NCI-H1417 (cell line): ENCODE data around the gene PGAP2.
"Not testable (repeated sequence)": the region's sequence is repeated elsewhere in the genome, so short reads cannot be mapped to it uniquely, and the experiment has no call there.

ENCODE experiments used
- DNase-seq, 3 experiments: peaks; one replicate each; lab custom pipeline; 2025; lab: John Stamatoyannopoulos, UW

Gene PGAP2

DNA sequence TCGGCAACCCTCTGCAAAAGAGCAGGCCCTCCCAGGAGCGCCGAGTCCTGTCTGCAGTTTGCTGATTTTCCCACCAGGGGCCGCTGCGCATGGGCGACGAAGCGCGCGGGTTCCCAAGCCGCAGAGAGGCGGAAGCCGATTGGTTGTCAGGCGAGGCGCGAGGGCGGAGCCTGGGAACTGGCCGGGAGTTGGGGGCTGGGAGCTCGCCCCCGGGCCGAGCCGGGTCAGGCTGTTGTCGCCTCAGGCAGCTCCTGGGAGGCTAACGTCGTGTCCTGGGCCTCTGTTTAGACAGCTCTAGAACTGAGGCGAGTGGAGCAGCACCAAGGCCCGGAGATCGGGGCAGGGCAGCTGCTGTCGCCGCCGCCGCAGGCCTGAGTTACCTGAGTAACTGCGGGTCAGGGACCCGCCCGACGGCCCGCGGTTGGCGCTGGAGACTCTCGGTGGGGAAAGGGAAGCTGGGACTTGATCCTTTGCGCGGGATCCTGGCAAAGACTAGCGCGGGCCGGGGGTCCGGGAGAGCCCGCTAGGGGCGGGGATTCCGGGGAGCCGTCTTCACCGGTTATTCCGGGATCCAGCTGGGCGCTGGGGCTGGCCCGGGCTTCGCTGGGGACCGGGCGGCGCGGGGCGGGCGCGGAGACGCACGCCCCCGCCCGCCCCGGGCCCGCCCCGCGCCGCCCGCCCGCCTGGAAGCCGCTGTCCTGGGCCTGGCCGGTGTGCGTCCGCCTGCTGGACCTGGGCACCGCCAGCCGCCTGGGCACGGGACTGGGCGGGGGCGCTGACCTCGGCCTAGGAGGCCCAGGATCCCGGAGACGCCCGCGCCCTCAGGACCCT is 46.8 kb downstream of the PGAP2 start, which contains the start of gene STIM1:
Gene STIM1, plus strand, starts transcription at position 688 of the 831 bp plus-strand sequence. CDS start 607 bp downstream, outside the sequence.
- peak; percentile 91 to 98 (median 94) for DNase-seq

DNA sequence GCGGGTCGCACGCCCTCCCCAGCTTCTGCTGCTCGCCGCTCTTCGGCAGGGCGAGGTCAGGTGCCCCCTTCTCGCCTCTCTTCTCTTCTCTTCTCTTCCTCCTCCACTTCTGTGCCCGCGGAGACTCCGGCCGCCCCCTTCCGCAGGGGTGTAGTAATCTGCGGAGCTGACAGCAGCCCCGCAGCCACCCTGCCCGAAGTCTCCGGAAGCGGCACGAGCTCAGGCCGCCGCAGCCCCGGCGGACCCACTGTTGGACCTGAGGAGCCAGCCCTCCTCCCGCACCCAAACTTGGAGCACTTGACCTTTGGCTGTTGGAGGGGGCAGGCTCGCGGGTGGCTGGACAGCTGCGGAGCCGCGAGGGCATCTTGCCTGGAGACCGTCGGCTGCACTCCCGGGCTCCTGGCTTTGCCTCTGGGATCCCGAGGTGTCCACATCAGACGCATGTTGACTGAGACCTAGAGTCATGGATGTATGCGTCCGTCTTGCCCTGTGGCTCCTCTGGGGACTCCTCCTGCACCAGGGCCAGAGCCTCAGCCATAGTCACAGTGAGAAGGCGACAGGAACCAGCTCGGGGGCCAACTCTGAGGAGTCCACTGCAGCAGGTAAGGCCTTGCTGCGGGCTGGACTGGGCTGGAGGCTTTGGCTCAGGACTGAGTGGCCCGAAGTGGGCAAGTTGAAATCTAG is 47.6 kb downstream of the PGAP2 start:
- DNase-seq: peak in 2 of 3 experiments; percentile 61 to 66

- no peak for DNase-seq
Observed at GRCh38 chr11:3856856-3857553, 48.6 kb downstream of the PGAP2 start.

DNA sequence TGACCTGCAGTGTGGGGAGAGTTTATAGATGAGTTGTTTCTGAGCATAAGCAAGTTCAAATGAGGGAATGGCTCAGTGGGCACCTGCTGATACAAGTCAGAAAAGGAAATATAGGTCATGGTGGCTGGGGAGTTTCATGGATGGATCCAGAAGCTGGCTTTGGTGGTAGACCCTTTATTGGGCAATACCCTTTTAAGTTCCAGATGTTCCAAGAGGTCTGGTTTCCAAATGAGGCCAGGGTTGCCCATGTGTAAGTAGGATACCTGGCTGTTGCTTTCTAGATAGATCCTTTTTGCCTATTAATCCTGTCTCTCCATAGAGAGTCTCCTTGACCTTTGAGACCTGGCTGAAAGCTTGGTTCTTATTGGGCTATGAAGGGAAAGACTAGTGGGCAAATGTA is 49.3 kb downstream of the PGAP2 start:
- no peak for DNase-seq

DNA sequence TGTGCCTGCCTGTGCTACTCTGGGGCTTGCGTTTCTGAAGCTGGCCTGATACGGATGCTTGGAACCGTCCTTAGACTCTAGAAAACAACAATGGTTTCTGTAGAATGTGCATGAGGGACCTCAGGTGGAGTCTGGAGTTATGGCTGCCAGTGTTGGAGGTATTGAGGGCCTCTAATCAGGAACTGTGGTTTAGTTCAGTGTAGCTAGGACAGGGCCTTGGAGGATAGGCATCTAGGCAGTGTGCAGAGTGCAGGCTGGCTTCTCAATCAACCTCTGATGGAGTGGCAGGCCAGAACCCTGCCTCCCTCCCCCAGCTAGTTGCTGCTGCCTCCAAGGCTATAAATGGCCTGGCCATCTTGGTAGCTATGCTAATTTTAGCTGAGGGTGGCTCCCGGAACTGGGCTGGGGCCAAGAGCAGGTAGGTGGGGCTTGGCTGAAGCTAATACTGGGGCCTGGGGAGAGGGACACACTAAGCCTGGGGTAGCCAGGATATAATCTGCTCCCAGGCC is 51.1 kb downstream of the PGAP2 start:
- peak in 1 of 3 experiments; percentile 24 for DNase-seq

DNA sequence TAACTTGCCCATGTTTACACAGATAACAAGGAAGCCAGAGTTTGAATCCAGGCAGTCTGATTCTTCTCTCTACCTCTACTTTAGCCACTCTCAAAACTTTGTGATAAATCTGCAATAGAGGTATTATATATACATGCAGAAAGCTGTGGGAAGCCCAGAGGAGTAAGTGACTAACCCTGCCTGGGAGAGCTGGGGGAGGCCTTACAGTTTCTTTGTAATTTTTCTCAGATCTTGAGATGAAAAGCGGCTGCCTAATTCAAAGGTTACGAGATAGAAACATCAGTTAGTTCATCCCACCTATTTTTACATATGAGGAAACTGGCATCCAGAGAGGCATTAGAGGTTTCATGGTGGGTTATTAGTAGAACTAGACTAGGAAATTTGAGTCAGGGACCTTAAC is 52.0 kb downstream of the PGAP2 start:
- DNase-seq: no peak

DNA sequence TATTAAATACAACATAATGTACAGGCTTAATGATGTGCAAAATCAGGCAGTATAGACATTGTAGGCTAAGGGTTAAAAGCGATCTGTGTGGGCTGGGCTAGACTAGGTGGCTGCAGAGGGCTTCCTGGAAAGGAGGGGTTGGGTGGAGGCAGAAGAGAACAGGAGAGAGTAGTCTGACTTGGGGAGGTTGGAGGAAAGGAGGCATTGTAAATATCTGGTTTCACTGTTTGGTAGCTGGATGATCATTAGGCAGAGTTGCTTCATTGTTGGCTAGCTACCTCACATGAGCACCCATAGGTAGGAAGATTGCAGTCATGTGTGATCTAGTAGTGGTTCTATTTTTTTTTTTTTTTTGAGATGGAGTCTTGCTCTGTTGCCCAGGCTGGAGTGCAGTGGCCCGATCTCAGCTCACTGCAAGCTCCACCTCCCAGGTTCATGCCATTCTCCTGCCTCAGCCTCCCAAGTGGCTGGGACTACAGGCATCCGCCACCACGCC is 52.6 kb downstream of the PGAP2 start:
- DNase-seq: not testable (repeated sequence)

DNA sequence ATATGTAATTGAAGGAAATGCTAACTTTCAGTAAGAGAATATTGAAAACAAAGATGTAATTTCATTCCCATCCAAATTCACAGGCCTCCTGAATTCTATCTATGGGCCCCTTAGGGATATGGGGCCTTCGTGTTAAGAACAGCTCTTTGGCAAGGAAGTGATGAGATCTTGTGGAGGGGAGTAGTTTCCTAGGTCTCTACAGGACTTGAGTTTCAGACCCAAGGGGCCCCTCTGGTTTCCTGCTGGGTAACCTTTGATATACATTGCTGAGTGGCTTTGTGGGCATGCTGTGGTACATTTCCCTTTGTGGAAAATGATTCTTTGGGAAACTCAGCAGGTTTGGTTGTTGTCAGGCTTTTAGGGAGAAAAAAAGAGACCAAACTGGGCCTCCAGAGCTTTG is 53.3 kb downstream of the PGAP2 start:
- no peak for DNase-seq

DNA sequence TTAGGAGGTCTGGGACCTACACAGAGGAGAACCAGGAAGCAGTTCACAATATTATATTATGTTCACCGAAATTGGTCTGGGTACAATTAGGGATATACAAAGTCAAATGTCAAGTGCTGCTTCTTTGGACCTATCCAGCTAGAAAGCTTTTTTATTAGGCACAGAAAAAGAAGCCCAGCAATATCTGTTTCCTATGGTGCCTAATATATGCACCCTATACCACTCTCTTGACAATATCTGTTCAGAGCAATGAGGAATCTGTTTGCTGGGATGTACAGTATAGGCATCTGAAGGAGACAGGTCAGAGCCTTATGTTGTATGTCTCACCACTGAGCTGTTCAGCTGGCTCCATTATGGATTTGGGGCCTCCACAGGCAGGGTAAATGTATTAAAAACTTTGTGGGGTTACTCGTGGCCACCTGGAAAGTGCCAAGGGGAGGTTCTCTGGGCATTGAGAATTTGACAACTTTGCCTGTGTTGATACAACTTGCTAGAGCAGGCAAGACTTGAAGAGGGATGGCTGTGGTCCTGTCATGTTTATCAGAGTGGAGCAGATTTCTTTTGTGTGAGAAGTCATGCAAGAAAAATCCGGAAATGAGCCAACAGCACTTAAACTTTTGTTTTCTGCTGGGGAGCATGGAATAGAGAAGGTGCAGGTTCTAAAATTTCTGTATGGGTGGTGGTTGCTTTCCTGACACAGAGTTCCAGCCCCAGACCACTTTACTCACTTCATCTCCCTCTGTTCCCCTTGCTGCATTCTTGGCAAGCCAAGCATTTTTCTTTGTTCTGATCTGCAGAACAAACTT is 57.2 kb downstream of the PGAP2 start:
- no peak for DNase-seq

DNA sequence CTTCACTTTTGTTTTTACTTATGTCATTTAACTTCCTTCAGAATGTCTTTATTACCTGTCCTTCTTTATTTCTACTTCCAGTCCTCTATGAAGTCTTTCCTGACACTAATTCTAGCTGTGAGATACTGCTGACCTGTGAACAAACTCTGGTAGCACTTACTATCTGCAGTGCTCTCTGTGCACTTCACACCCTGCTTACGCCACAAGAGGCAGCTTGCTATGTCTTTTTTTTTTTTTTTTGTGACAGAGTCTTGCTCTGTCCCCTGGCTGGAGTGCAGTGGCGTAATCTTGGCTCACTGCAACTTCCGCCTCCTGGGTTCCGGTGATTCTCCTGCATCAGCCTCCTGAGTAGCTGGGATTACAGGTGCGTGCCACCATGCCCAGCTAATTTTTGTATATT is 57.8 kb downstream of the PGAP2 start:
- DNase-seq: no peak

- no peak for DNase-seq
Observed at GRCh38 chr11:3866836-3867208, 58.5 kb downstream of the PGAP2 start.

DNA sequence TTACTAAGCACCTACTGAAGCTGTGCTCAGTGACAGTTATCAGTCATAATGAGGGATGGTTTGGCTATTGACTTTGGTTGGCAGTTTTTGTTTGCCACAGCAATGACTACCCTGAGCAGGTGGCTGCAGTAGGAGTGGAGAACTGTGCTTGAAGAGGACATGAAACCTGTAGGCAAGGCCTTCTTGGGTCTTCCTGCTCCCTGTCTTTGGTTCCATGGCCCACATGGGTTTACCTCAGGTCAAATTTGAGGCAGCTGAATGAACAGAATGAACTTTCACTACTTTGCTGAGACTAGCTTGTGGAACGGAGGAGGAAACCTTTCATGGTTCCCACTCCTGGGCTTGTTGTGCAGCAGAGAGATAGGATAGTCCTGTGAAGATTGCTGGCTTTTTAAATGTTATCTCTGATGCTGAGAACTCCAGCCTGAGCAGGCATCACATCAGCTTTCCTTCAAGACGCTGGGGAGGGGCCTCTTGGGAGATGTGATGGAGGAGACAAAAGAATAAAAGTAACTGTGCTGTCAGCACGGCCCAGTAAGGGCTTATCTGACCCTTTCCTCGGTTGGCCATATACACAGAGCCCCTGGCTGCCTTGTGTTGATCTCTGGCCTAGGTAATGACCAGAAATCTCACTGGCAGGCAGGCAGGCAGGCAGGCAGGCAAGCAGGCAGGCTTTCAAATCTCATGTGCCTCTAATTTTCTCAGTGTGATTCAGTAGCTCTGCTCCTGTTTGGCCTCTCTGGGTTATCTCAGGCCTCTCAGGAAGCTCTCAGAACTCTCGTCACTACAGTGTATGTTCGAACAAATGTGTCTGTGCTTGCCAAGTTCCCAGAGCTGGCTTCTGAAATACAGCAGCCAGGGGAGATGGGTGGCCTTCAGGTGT is 59.1 kb downstream of the PGAP2 start:
- no peak for DNase-seq

DNA sequence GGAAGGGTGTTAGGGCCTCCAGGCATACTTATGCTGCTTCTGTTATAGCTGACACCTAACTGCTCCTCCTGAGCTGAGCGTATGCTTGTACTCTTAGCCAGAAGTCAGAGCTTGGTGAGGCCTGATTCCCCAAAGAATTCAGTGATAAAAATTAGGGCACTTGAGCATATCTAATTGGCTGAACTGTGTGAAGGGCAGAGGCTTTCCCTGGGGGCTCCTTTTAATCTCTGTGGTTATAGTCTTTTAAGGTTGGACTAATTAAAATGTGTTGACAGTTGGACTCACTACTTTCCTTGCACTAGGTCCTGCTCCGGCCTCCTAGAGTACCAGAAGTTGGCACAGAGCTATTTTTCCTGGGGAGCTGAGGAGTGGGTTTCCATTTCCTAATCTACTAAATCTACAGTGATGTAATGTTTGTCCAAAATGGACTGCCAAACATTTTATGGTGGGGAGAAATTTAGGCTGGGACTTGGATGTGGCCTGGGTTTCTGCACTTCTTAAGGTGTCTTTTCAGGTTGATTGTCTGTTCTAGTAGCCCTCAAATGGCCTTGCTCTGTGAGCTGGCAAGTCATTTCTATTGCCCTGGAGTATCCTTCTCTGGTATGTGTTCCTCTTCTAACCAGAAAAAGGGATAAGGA is 65.5 kb downstream of the PGAP2 start:
- DNase-seq: no peak
